ENCODE measurements around the gene DUS1L.

Gene DUS1L

DNA sequence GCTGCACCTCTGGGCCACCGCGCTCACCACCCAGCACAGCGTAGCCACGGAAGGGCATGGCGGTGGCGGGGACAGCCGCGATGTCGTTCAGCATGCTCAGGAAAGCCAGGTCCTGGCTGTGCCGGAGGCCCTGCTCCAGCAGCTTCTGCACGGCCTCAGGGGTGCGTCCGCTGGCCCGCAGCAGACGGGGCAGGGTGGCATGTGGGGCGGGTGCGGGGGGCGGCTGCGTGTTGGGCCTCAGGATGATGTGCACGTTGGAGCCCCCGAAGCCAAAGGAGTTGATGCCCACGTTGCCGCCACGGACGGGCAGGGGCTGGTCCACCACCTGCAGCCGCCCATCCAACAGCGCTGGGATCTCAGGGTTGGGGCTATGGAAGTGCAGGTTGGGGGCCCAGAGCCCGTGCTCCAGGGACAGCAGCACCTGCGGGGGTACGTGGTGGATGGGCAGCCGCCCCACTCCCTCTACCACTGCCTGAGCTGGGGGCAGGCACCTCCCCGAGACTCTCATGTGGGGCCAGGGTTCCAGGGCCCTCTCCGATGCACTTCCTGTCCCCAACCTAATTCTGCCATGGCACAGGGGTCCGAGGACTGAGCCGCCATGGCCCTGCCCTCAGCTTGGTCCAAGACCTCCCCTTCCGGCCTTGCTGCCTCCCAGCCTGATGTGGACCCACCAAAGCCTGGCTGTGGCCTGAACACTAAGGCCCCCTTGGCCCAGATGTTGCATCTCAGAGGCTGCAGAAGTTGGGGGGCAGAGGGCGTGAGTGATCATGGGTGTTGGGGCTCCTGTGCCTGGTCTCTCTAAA lies 25.9 kb upstream of the DUS1L start:
- H3K27ac ChIP-seq, result no peak overlapping the region
- H3K27me3 ChIP-seq (replicated peaks), result no peaks in the 10 kb centered on the region
- TF ChIP-seq, protein P1, sequence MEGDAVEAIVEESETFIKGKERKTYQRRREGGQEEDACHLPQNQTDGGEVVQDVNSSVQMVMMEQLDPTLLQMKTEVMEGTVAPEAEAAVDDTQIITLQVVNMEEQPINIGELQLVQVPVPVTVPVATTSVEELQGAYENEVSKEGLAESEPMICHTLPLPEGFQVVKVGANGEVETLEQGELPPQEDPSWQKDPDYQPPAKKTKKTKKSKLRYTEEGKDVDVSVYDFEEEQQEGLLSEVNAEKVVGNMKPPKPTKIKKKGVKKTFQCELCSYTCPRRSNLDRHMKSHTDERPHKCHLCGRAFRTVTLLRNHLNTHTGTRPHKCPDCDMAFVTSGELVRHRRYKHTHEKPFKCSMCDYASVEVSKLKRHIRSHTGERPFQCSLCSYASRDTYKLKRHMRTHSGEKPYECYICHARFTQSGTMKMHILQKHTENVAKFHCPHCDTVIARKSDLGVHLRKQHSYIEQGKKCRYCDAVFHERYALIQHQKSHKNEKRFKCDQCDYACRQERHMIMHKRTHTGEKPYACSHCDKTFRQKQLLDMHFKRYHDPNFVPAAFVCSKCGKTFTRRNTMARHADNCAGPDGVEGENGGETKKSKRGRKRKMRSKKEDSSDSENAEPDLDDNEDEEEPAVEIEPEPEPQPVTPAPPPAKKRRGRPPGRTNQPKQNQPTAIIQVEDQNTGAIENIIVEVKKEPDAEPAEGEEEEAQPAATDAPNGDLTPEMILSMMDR (IDR thresholded peaks at IDR 0.05; ENCODE audit: low read depth, low read length, missing control alignments), result no peak
- peaks cover 93% of the 10 kb centered on the region for H3K36me3 ChIP-seq (replicated peaks)
- no peak overlapping the region for H3K4me3 ChIP-seq (ENCODE audit: low read depth, low read length)
- DNase-seq, result no peak
- in situ Hi-C loops (cut with HindIII; ENCODE audit: low pct_ligation_motif_present, low sequenced_read_pairs), result no loop called here

DNA sequence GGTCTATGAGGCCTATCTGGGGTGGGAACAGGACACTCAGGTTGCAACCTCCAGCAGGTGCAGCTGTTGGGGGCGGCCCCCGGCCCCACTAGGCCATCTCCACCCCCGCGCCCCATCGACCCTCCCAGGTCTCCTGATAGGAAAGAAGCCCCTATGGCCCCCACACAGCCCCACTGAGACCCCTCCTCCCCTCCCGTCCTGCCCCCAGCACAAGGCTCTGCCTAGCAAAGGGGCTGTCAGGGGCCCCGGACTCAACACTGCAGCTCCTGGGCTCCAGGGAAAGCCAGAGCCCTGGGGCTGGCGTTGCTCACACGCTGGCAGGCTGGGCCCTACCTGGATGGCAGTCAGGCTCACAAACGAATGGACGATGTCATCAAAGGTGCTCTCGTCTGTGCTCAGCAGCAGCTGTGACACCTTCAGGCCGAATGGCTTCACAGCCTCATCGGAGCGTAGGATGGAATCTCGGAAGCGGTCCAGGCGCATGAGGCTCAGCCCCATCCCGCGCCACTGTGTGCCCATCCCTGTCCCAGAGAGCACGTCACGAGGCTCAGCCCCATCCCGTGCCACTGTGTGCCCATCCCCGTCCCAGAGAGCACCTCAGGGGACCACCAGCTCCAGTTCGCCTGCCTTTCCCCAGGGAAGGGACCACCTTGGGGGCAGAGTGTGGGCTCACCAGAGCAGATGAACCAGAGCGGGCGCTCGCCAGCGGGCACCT lies 25.1 kb upstream of the DUS1L start:
- peaks cover 93% of the 10 kb centered on the region for H3K36me3 ChIP-seq (replicated peaks)
- H3K4me3 ChIP-seq (ENCODE audit: low read depth, low read length), result no peak overlapping the region
- TF ChIP-seq, protein P1 (IDR thresholded peaks at IDR 0.05; ENCODE audit: low read depth, low read length, missing control alignments), result no peak
- no peak overlapping the region for H3K27ac ChIP-seq
- in situ Hi-C loops (cut with HindIII; ENCODE audit: low pct_ligation_motif_present, low sequenced_read_pairs), result no loop called here
- DNase-seq, result no peak
- no peaks in the 10 kb centered on the region for H3K27me3 ChIP-seq (replicated peaks)

DNA sequence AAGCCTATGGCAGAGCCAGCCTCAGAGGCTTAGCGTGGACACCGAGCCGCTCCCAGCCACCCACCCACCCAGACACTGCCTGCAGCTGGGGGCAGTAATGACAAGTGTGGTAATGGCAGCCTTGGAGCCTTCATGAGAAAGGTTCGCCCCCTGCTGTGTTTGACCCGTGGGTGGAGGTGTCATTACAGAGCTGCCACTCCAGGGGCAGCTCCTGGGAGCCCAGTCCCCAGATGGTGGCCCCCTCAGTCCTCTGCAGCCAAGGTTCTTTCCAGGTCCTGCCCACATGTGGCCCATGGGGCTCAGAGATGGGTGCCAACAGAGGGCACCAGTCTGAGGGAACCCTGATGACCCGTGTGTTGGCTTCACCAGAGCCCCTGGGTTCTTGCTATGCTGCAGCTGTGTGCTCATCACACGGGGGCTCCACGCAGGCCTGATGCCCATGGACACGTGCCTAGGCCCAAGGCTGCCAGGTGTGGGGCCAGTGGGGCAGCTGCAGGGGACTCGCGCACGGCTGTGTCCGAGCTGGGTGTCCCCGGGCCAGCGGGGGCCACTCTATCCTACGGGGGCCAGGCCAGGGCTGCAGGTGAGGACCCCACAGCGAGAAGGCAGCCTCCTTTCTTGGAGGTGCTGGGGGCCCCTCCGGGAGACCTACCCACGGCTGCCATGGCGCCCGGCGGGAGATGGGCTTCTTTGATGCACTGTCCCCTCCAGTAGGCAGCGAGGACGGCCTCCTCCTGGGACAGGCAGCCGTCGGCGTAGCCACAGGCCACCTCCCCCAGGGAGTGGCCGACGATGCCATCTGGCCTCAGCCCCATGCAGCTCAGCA lies 24.3 kb upstream of the DUS1L start:
- in situ Hi-C loops (cut with HindIII; ENCODE audit: low pct_ligation_motif_present, low sequenced_read_pairs), result no loop called here
- TF ChIP-seq, protein P1 (IDR thresholded peaks at IDR 0.05; ENCODE audit: low read depth, low read length, missing control alignments), result no peak
- Histone ChIP-seq H3K4me3 (ENCODE audit: low read depth, low read length) (no peak overlapping the region), H3K27me3 (replicated peaks) (no peaks in the 10 kb centered on the region), H3K36me3 (replicated peaks) (peaks cover 93% of the 10 kb centered on the region), H3K27ac (no peak overlapping the region)
- no peak for DNase-seq

- TF ChIP-seq, protein P1 (IDR thresholded peaks at IDR 0.05; ENCODE audit: low read depth, low read length, missing control alignments), result no peak
- Histone ChIP-seq H3K36me3 (replicated peaks) (peaks cover 96% of the 10 kb centered on the region), H3K27me3 (replicated peaks) (no peaks in the 10 kb centered on the region), H3K4me3 (ENCODE audit: low read depth, low read length) (no peak overlapping the region), H3K27ac (no peak overlapping the region)
- DNase-seq, result no peak
- in situ Hi-C loops (cut with HindIII; ENCODE audit: low pct_ligation_motif_present, low sequenced_read_pairs), result no loop called here
These were observed 23.5 kb upstream of the DUS1L start for GRCh38 chr17:82088838-82089722.
